ENCODE results near the gene SPOCD1.

DNA sequence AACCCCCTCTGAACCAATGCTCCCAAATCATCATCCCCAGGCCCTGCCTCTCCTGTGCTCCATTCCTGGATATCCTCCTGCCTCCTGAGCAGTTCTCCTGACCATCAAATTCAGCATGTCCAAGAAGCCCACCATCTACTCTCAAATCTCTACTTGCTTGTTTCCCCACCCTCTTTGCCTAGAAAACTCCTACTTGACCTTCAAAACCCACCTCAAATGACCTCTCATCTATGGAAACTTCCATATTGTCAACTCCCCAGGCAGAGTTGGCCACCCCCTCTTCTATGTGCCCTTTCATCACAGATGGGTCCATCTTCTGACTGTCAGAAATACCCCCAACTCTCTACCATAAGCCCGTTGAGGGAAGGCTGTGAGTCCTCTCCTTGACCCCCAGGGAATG, 68.5 kb downstream of the SPOCD1 start:
- TF ChIP-seq, protein P1, sequence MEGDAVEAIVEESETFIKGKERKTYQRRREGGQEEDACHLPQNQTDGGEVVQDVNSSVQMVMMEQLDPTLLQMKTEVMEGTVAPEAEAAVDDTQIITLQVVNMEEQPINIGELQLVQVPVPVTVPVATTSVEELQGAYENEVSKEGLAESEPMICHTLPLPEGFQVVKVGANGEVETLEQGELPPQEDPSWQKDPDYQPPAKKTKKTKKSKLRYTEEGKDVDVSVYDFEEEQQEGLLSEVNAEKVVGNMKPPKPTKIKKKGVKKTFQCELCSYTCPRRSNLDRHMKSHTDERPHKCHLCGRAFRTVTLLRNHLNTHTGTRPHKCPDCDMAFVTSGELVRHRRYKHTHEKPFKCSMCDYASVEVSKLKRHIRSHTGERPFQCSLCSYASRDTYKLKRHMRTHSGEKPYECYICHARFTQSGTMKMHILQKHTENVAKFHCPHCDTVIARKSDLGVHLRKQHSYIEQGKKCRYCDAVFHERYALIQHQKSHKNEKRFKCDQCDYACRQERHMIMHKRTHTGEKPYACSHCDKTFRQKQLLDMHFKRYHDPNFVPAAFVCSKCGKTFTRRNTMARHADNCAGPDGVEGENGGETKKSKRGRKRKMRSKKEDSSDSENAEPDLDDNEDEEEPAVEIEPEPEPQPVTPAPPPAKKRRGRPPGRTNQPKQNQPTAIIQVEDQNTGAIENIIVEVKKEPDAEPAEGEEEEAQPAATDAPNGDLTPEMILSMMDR (IDR thresholded peaks at IDR 0.05): no peak
- TF ChIP-seq POLR2AphosphoS5 (IDR thresholded peaks at IDR 0.05): no peak
- TF ChIP-seq POLR2A (IDR thresholded peaks at IDR 0.05): no peak
